ENCODE results near the gene EXOC3.

Gene EXOC3

DNA sequence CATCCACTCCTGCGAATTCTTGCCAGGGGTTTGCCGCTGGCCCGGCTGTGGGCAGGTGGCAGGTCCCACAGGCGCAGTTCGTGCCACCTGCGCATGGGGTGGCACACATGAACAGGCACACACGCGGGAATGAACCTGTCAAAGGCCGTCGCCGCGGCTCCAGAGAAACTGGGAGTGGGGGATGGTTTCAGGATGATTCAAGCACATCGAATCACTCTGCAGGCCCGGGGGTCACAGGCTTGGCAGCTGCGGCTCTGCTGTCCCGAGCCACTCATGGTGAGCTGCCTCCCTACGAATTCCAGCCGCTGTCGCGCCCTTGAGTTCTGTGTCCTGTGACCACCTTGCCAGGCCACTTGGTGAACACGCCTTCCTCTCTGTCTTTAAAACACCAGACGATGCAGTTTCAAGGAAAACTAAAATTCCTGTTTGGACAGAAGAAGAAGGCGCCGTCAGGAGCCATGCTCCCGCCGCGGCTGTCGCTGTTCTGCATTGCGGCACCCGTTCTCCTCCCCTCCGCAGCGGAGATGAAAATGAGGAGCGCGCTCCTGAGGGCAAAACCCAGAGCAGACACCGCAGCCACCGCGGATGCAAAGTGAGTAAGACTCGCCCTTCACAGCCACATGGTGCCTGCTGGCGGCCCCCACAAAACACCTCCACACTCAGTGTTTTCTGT is 15.4 kb upstream of the EXOC3 start:
- H3K79me1 ChIP-seq (ENCODE audit: low read length): no peaks in the 10 kb centered on the region
- no peak overlapping the region for H2BK15ac ChIP-seq (replicated peaks; ENCODE audit: low read depth)
- H3K79me2 ChIP-seq (ENCODE audit: control insufficient read depth, insufficient read depth, low read length): no peaks in the 10 kb centered on the region
- no peak overlapping the region for H4K5ac ChIP-seq (ENCODE audit: low read length)
- H3K4me2 ChIP-seq (ENCODE audit: low read length): no peak overlapping the region
- H2AK5ac ChIP-seq (ENCODE audit: low read length): no peak overlapping the region
- H2BK5ac ChIP-seq (ENCODE audit: low read length): no peak overlapping the region
- no peak overlapping the region for H3K23ac ChIP-seq (ENCODE audit: low read length)
- H3K56ac ChIP-seq (ENCODE audit: low read length): no peak overlapping the region
- no peak overlapping the region for H3K18ac ChIP-seq (ENCODE audit: low read length)
- no peaks in the 10 kb centered on the region for H3K36me3 ChIP-seq (ENCODE audit: control insufficient read depth, insufficient read depth, low read length)
- no peak overlapping the region for H3K4me3 ChIP-seq (ENCODE audit: low read length)
- H4K8ac ChIP-seq (ENCODE audit: low read depth, low read length): no peak overlapping the region
- WGBS (ENCODE audit: extremely low coverage, insufficient coverage, low lambda C conversion rate): no CpG with 5 or more reads among the region's 39 CpGs
- no peak for DNase-seq
- H3K4ac ChIP-seq (ENCODE audit: low read depth, low read length): no peak overlapping the region
- no peaks in the 10 kb centered on the region for H3K27me3 ChIP-seq (ENCODE audit: insufficient read depth, low read length, poor library complexity)
- no peak overlapping the region for H3K27ac ChIP-seq (ENCODE audit: low read depth, low read length)
- H3K4me1 ChIP-seq (ENCODE audit: control insufficient read depth, low read depth, low read length): no peaks in the 10 kb centered on the region
- H2BK120ac ChIP-seq (ENCODE audit: low read depth, low read length): no peak overlapping the region
- H3K9ac ChIP-seq (ENCODE audit: low read length): no peak overlapping the region

DNA sequence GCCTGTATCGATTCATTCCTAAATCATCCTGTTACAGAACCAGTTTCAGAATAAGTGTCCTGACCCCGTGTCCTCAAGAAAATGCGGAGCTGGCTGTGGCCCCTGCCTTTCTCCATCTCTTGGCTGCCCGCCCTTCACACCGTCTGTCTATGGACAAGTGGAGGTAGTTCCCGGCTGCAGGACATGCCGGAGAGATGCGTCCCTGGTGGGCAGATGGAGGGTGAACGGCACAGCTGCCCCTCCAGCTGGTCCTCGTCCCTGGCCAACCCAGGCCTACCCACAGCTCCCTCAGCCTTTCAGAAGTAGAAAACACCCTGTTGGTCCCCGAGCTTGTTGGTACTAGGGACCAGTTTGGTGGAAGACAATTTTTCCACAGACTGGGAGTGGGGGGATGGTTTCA is 14.8 kb upstream of the EXOC3 start:
- H3K36me3 ChIP-seq (ENCODE audit: control insufficient read depth, insufficient read depth, low read length): no peaks in the 10 kb centered on the region
- no peaks in the 10 kb centered on the region for H3K79me1 ChIP-seq (ENCODE audit: low read length)
- no peak overlapping the region for H2BK5ac ChIP-seq (ENCODE audit: low read length)
- no peak overlapping the region for H3K9ac ChIP-seq (ENCODE audit: low read length)
- H3K56ac ChIP-seq (ENCODE audit: low read length): no peak overlapping the region
- H3K18ac ChIP-seq (ENCODE audit: low read length): no peak overlapping the region
- H3K4me1 ChIP-seq (ENCODE audit: control insufficient read depth, low read depth, low read length): no peaks in the 10 kb centered on the region
- no CpG with 5 or more reads among the region's 11 CpGs for WGBS (ENCODE audit: extremely low coverage, insufficient coverage, low lambda C conversion rate)
- no peak overlapping the region for H3K4me3 ChIP-seq (ENCODE audit: low read length)
- H2BK15ac ChIP-seq (replicated peaks; ENCODE audit: low read depth): no peak overlapping the region
- no peak overlapping the region for H4K5ac ChIP-seq (ENCODE audit: low read length)
- no peak overlapping the region for H2AK5ac ChIP-seq (ENCODE audit: low read length)
- H3K4ac ChIP-seq (ENCODE audit: low read depth, low read length): no peak overlapping the region
- DNase-seq: no peak
- no peak overlapping the region for H2BK120ac ChIP-seq (ENCODE audit: low read depth, low read length)
- no peak overlapping the region for H3K27ac ChIP-seq (ENCODE audit: low read depth, low read length)
- no peak overlapping the region for H4K8ac ChIP-seq (ENCODE audit: low read depth, low read length)
- no peak overlapping the region for H3K4me2 ChIP-seq (ENCODE audit: low read length)
- no peaks in the 10 kb centered on the region for H3K79me2 ChIP-seq (ENCODE audit: control insufficient read depth, insufficient read depth, low read length)
- H3K23ac ChIP-seq (ENCODE audit: low read length): no peak overlapping the region
- H3K27me3 ChIP-seq (ENCODE audit: insufficient read depth, low read length, poor library complexity): no peaks in the 10 kb centered on the region

DNA sequence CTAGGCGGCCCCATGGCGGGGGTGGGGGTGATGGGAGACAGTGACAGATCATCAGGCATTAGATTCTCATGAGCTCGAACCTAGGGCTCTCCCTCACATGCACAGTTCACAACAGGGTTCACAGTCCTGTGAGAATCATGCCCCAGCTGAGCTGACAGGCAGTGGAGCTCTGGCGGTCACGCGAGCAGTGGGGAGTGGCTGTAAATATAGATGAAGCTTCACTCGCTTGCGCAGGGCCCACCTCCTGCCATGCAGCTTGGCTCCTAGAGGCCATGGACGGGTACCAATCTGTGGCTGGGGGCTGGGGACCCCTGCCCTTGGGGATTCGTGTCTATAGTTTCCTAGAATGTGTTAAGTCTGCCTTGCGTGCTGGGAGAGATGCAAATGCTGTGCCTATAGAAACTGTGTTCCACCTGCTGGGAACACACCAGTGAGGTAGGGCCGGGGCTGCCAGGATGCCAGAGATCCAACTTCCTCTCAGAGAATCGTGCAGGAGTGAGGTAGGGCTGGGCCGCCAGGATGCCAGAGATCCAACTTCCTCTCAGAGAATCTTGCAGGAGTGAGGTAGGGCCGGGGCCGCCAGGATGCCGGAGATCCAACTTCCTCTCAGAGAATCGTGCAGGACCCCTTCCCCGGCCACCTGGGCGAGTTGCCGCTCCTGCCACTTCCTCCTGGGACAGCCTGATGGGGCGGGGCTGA is 14.1 kb upstream of the EXOC3 start:
- WGBS (ENCODE audit: extremely low coverage, insufficient coverage, low lambda C conversion rate): no CpG with 5 or more reads among the region's 22 CpGs
- Histone ChIP-seq H3K79me1 (ENCODE audit: low read length) (no peaks in the 10 kb centered on the region), H2BK5ac (ENCODE audit: low read length) (no peak overlapping the region), H3K23ac (ENCODE audit: low read length) (no peak overlapping the region), H3K4me2 (ENCODE audit: low read length) (no peak overlapping the region), H4K5ac (ENCODE audit: low read length) (no peak overlapping the region), H3K27me3 (ENCODE audit: insufficient read depth, low read length, poor library complexity) (no peaks in the 10 kb centered on the region), H3K18ac (ENCODE audit: low read length) (no peak overlapping the region), H4K8ac (ENCODE audit: low read depth, low read length) (no peak overlapping the region), H3K4ac (ENCODE audit: low read depth, low read length) (no peak overlapping the region), H3K4me3 (ENCODE audit: low read length) (no peak overlapping the region), H3K27ac (ENCODE audit: low read depth, low read length) (no peak overlapping the region), H2BK15ac (replicated peaks; ENCODE audit: low read depth) (no peak overlapping the region), H3K79me2 (ENCODE audit: control insufficient read depth, insufficient read depth, low read length) (no peaks in the 10 kb centered on the region), H3K4me1 (ENCODE audit: control insufficient read depth, low read depth, low read length) (no peaks in the 10 kb centered on the region), H2AK5ac (ENCODE audit: low read length) (no peak overlapping the region), H3K36me3 (ENCODE audit: control insufficient read depth, insufficient read depth, low read length) (no peaks in the 10 kb centered on the region), H2BK120ac (ENCODE audit: low read depth, low read length) (no peak overlapping the region), H3K9ac (ENCODE audit: low read length) (no peak overlapping the region), H3K56ac (ENCODE audit: low read length) (no peak overlapping the region)
- DNase-seq: no peak

DNA sequence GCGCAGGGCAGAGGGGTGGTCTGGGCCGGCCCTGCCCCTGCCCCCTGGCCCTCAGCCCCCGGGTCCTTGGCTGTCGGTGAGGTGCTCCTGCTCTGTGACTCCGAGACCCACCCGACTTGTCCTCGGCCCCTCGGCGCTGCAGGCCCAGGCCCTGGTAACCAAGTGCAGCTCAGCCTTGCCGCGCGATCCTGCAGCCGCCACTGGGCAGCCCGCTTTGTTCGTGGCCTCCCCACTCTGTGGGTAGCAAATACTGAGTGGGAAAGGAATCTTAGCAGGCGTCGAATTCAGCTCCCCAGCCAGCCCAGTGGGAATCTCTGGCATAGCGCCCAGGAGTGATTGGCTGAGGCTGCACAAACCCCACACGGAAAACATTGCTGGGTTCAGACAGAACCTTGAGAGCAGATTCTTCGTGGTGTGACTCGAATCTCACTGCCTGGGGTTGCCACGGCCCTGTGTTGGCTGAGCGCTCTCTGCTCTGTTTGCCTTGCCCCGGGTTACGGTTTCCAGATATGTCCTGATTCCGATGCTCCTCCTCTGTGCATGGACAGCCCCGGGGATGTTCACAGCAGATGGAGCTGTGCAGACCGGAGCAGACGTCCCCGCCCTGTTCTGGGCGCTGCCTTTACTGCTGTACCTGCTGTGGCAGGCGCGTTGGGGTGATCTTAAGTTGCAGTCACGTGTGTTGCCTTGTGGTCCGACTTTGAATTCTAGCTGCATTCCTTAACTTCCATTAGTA is 13.4 kb upstream of the EXOC3 start:
- H2BK15ac ChIP-seq (replicated peaks; ENCODE audit: low read depth): no peak overlapping the region
- no peak overlapping the region for H3K4me2 ChIP-seq (ENCODE audit: low read length)
- no peaks in the 10 kb centered on the region for H3K79me1 ChIP-seq (ENCODE audit: low read length)
- no peak overlapping the region for H2AK5ac ChIP-seq (ENCODE audit: low read length)
- H3K18ac ChIP-seq (ENCODE audit: low read length): no peak overlapping the region
- H3K9ac ChIP-seq (ENCODE audit: low read length): no peak overlapping the region
- H2BK120ac ChIP-seq (ENCODE audit: low read depth, low read length): no peak overlapping the region
- H3K79me2 ChIP-seq (ENCODE audit: control insufficient read depth, insufficient read depth, low read length): no peaks in the 10 kb centered on the region
- H4K8ac ChIP-seq (ENCODE audit: low read depth, low read length): no peak overlapping the region
- no peak overlapping the region for H3K27ac ChIP-seq (ENCODE audit: low read depth, low read length)
- DNase-seq: no peak
- no peak overlapping the region for H3K4ac ChIP-seq (ENCODE audit: low read depth, low read length)
- no CpG with 5 or more reads among the region's 35 CpGs for WGBS (ENCODE audit: extremely low coverage, insufficient coverage, low lambda C conversion rate)
- no peak overlapping the region for H3K23ac ChIP-seq (ENCODE audit: low read length)
- H2BK5ac ChIP-seq (ENCODE audit: low read length): no peak overlapping the region
- H3K4me3 ChIP-seq (ENCODE audit: low read length): no peak overlapping the region
- no peak overlapping the region for H4K5ac ChIP-seq (ENCODE audit: low read length)
- no peak overlapping the region for H3K56ac ChIP-seq (ENCODE audit: low read length)
- no peaks in the 10 kb centered on the region for H3K27me3 ChIP-seq (ENCODE audit: insufficient read depth, low read length, poor library complexity)
- no peaks in the 10 kb centered on the region for H3K4me1 ChIP-seq (ENCODE audit: control insufficient read depth, low read depth, low read length)
- no peaks in the 10 kb centered on the region for H3K36me3 ChIP-seq (ENCODE audit: control insufficient read depth, insufficient read depth, low read length)

DNA sequence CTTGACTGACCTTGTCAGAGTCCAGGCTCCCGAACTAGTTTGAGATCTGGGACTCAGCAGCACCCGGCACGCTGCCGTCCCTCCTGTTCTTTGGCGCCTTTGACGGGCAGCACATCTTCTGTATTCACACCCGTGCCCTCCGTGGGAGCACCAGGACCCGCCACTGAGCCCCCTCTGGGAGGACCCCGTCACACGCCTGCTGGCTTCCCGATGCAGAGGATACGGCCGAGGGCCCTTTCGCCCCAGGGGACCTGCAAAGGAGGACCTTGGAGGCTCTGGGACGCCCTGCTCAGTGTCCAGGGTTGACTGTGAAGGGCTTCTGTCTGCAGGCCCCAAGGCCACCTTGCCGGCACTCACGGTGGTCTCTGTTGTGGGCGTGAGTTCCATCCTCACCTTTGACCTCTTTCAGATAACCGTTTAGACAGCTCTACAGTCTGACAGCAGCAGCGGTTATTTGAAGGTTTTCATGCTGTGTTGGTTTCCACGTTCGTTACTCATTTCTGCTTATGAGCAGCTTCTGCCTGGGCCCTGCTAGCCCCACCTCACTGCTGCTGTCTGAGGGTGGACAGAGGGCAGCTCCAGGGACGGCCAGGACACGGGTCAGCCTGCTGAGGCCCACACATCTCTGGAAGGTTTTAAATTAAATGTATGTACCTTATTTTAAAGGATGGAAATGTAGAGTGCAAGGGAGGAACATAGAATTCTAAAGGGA is 12.6 kb upstream of the EXOC3 start:
- no peak overlapping the region for H2AK5ac ChIP-seq (ENCODE audit: low read length)
- no peaks in the 10 kb centered on the region for H3K79me2 ChIP-seq (ENCODE audit: control insufficient read depth, insufficient read depth, low read length)
- no peaks in the 10 kb centered on the region for H3K79me1 ChIP-seq (ENCODE audit: low read length)
- H4K8ac ChIP-seq (ENCODE audit: low read depth, low read length): no peak overlapping the region
- DNase-seq: no peak
- no peaks in the 10 kb centered on the region for H3K4me1 ChIP-seq (ENCODE audit: control insufficient read depth, low read depth, low read length)
- H3K4me3 ChIP-seq (ENCODE audit: low read length): no peak overlapping the region
- H3K18ac ChIP-seq (ENCODE audit: low read length): no peak overlapping the region
- no peak overlapping the region for H3K23ac ChIP-seq (ENCODE audit: low read length)
- H4K5ac ChIP-seq (ENCODE audit: low read length): no peak overlapping the region
- H2BK5ac ChIP-seq (ENCODE audit: low read length): no peak overlapping the region
- H3K27ac ChIP-seq (ENCODE audit: low read depth, low read length): no peak overlapping the region
- no peaks in the 10 kb centered on the region for H3K27me3 ChIP-seq (ENCODE audit: insufficient read depth, low read length, poor library complexity)
- H3K4ac ChIP-seq (ENCODE audit: low read depth, low read length): no peak overlapping the region
- H3K4me2 ChIP-seq (ENCODE audit: low read length): no peak overlapping the region
- WGBS (ENCODE audit: extremely low coverage, insufficient coverage, low lambda C conversion rate): no CpG with 5 or more reads among the region's 25 CpGs
- H2BK15ac ChIP-seq (replicated peaks; ENCODE audit: low read depth): no peak overlapping the region
- no peak overlapping the region for H2BK120ac ChIP-seq (ENCODE audit: low read depth, low read length)
- no peak overlapping the region for H3K56ac ChIP-seq (ENCODE audit: low read length)
- H3K9ac ChIP-seq (ENCODE audit: low read length): no peak overlapping the region
- no peaks in the 10 kb centered on the region for H3K36me3 ChIP-seq (ENCODE audit: control insufficient read depth, insufficient read depth, low read length)

Data from mesendoderm (in vitro differentiated cells).